Astrocyte (in vitro differentiated cells and primary cell): ENCODE data around the gene WIPF3.

Source experiments
- CTCF ChIP-seq: IDR thresholded peaks from 2 replicates; pipeline ENCODE4 v1.5.1; 2011; ENCODE audit warnings: low read depth, mild to moderate bottlenecking, inconsistent platforms, low read length, moderate library complexity; ENCODE audit not compliant: insufficient read depth
- EZH2 ChIP-seq: IDR thresholded peaks from 2 replicates; pipeline ENCODE4 v1.6.1; 2012; ENCODE audit warnings: mild to moderate bottlenecking, low read length, inconsistent platforms; ENCODE audit not compliant: insufficient read depth

GRCh38 chr7:29779017-29779416, 27.3 kb upstream of the WIPF3 start:
- TF ChIP-seq CTCF (no peak), EZH2 (no peak)
